ENCODE measurements around the gene HSPA12B. TPM values are rescaled to one million over a fixed set of nuclear protein-coding genes. Genes with fewer than 3 reads are reported as not detected.

Gene HSPA12B
- total and polyA plus RNA-seq, 2 donors from 2014 or later: 8.7 to 18.9 TPM

GRCh38 chr20:3714092-3714491 is 18.4 kb upstream of the HSPA12B start:
- no peaks in the 10 kb centered on the region for H3K27me3 ChIP-seq (ENCODE audit: control insufficient read depth, insufficient read depth, low read length)
- H3K27ac ChIP-seq (ENCODE audit: low read depth in 2 of 2, low read length in 2 of 2): no peak overlapping the region
- no peaks in the 10 kb centered on the region for H3K4me1 ChIP-seq (ENCODE audit: control insufficient read depth in 2 of 3, insufficient read depth in 2 of 3, low read depth in 1 of 3, low read length in 3 of 3)
- DNase-seq: peak in 1 of 5 donors; percentile 26
- no peak overlapping the region for H3K4me3 ChIP-seq (ENCODE audit: low read length in 3 of 3)
- H3K9me3 ChIP-seq (ENCODE audit: control insufficient read depth in 2 of 3, insufficient read depth in 1 of 3, low read length in 3 of 3): no peaks in the 10 kb centered on the region
- no peak overlapping the region for H3K9ac ChIP-seq (ENCODE audit: low read length in 3 of 3)
- intact Hi-C loops (cut with DNase I): no loop called here
- FAIRE-seq: no peak
- no peak for TF ChIP-seq CTCF (IDR thresholded peaks at IDR 0.05; ENCODE audit: borderline replicate concordance, extremely low read depth, insufficient read depth)
- no peaks in the 10 kb centered on the region for H3K36me3 ChIP-seq (ENCODE audit: control insufficient read depth in 2 of 3, insufficient read depth in 3 of 3, low read length in 3 of 3)

- DNase-seq (peak; percentile 66 to 83 (median 75)), FAIRE-seq (no peak)
- Histone ChIP-seq H3K9ac (ENCODE audit: low read length in 3 of 3) (no peak overlapping the region), H3K9me3 (ENCODE audit: control insufficient read depth in 2 of 3, insufficient read depth in 1 of 3, low read length in 3 of 3) (no peaks in the 10 kb centered on the region), H3K4me1 (ENCODE audit: control insufficient read depth in 2 of 3, insufficient read depth in 2 of 3, low read depth in 1 of 3, low read length in 3 of 3) (no peaks in the 10 kb centered on the region), H3K36me3 (ENCODE audit: control insufficient read depth in 2 of 3, insufficient read depth in 3 of 3, low read length in 3 of 3) (no peaks in the 10 kb centered on the region), H3K27me3 (ENCODE audit: control insufficient read depth, insufficient read depth, low read length) (no peaks in the 10 kb centered on the region), H3K27ac (ENCODE audit: low read depth in 2 of 2, low read length in 2 of 2) (no peak overlapping the region), H3K4me3 (ENCODE audit: low read length in 3 of 3) (no peak overlapping the region)
- intact Hi-C loops (cut with DNase I): no loop called here
- TF ChIP-seq CTCF (IDR thresholded peaks at IDR 0.05; ENCODE audit: borderline replicate concordance, extremely low read depth, insufficient read depth): peak; percentile 52
Observed at GRCh38 chr20:3716195-3716834, 16.2 kb upstream of the HSPA12B start.

- intact Hi-C loops (cut with DNase I): no loop called here
- H3K4me1 ChIP-seq (ENCODE audit: control insufficient read depth in 2 of 3, insufficient read depth in 2 of 3, low read depth in 1 of 3, low read length in 3 of 3): no peaks in the 10 kb centered on the region
- no peaks in the 10 kb centered on the region for H3K9me3 ChIP-seq (ENCODE audit: control insufficient read depth in 2 of 3, insufficient read depth in 1 of 3, low read length in 3 of 3)
- no peak for DNase-seq
- no peak overlapping the region for H3K9ac ChIP-seq (ENCODE audit: low read length in 3 of 3)
- no peak overlapping the region for H3K4me3 ChIP-seq (ENCODE audit: low read length in 3 of 3)
- H3K27ac ChIP-seq (ENCODE audit: low read depth in 2 of 2, low read length in 2 of 2): no peak overlapping the region
- TF ChIP-seq CTCF (IDR thresholded peaks at IDR 0.05; ENCODE audit: borderline replicate concordance, extremely low read depth, insufficient read depth): no peak
- no peaks in the 10 kb centered on the region for H3K27me3 ChIP-seq (ENCODE audit: control insufficient read depth, insufficient read depth, low read length)
- FAIRE-seq: no peak
- no peaks in the 10 kb centered on the region for H3K36me3 ChIP-seq (ENCODE audit: control insufficient read depth in 2 of 3, insufficient read depth in 3 of 3, low read length in 3 of 3)
Observed at GRCh38 chr20:3719046-3719445, 13.4 kb upstream of the HSPA12B start.

GRCh38 chr20:3720068-3720467 is 12.4 kb upstream of the HSPA12B start:
- Histone ChIP-seq H3K27me3 (ENCODE audit: control insufficient read depth, insufficient read depth, low read length) (no peaks in the 10 kb centered on the region), H3K9ac (ENCODE audit: low read length in 3 of 3) (no peak overlapping the region), H3K36me3 (ENCODE audit: control insufficient read depth in 2 of 3, insufficient read depth in 3 of 3, low read length in 3 of 3) (no peaks in the 10 kb centered on the region), H3K9me3 (ENCODE audit: control insufficient read depth in 2 of 3, insufficient read depth in 1 of 3, low read length in 3 of 3) (no peaks in the 10 kb centered on the region), H3K4me3 (ENCODE audit: low read length in 3 of 3) (no peak overlapping the region), H3K4me1 (ENCODE audit: control insufficient read depth in 2 of 3, insufficient read depth in 2 of 3, low read depth in 1 of 3, low read length in 3 of 3) (no peaks in the 10 kb centered on the region), H3K27ac (ENCODE audit: low read depth in 2 of 2, low read length in 2 of 2) (no peak overlapping the region)
- TF ChIP-seq CTCF (IDR thresholded peaks at IDR 0.05; ENCODE audit: borderline replicate concordance, extremely low read depth, insufficient read depth): no peak
- FAIRE-seq (no peak), DNase-seq (no peak)
- intact Hi-C loops (cut with DNase I): no loop called here

Measured in kidney (tissue), 14 donors.